Left kidney (tissue), 2 donors: ENCODE results near the gene STXBP5. TPM values are rescaled to one million over a fixed set of nuclear protein-coding genes. Genes with fewer than 3 reads are reported as not detected.
"Not testable (repeated sequence)": the region's sequence is repeated elsewhere in the genome, so short reads cannot be mapped to it uniquely, and the experiment has no call there.

Experiments used
- DNase-seq: peaks from one replicate; pipeline ENCODE4 v3.0.0-alpha.2; 2013
- polyA plus RNA-seq: library from polyadenylated mRNA; unstranded; fragments of 120-200 nt; gene quantifications from one replicate; pipeline ENCODE4 v1.2.1, GENCODE V29; 2013; ENCODE audit not compliant: insufficient read length

The STXBP5 gene
- polyA plus RNA-seq, 1 donor, result 17.8 TPM

DNA sequence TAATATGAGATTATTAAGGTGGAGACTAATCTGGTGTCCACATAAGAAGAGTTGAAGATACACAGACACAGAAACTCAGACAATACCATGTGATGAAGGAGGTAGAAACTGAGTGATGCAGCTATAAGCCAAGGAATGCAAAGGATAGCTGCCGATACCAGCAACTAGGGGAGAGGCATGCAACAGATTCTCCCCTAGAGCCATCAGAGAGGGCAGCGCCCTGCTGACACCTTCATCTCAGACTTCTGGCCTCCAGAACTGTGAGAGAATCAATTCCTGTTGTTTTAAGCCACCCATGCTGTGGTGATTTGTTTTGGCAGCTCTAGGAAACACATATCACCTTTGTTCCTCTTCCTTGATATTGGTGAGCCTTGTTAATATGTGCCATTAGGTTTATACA lies 41.5 kb downstream of the STXBP5 start:
- DNase-seq, result no peak

DNA sequence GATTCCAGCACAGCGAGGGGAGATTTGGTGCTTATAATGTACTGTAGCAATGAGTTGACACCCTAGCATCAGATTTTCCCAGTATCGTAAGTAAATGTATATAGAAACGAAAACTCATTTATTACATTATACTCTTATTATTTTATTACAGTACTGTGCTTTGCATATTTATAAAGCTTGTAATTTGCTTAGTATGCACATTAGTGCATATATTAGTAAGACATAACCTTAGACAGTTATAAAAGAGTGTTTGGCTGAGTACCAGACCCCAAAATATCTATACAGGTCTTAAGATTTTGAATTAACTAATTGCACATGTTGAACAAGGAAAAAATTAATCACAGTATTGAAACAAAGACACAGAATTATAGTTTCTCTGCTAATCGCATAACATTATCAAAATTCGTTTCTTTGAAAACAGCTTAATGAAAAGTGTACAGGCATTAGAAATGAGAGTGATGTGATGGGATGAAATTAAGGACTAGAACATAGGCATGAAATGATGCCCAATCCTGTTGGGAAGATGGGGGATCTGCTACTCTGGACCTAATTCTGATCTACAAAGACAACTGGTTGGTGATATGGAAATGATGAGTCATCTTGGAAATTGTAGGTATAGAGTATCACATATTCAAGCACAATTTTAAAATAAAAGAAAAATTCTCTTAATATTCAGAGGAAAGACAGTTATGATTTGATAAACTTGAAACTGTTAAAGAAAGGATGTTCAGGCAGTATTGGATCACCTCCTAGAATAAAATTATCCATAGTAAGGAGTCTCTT lies 42.8 kb downstream of the STXBP5 start:
- DNase-seq, result no peak

DNA sequence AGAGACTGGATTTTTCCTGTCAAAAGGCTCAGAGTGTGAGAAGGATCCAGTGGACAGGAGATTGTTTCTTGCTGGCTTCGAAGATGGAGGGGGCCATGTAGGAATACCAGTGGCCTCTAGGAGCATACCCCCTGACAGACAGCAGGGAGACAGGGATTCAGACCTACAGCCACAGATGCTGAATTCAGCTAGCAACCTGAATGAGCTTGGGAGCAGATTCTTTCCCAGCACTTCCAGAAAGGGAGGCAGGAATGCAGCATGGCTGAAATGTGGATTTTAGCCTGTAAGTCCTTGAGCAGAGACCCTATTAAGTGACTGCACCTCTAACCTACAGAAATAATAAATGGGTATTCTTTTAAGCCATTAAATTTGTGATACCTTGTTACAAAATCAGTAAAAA lies 44.6 kb downstream of the STXBP5 start:
- DNase-seq, result no peak

DNA sequence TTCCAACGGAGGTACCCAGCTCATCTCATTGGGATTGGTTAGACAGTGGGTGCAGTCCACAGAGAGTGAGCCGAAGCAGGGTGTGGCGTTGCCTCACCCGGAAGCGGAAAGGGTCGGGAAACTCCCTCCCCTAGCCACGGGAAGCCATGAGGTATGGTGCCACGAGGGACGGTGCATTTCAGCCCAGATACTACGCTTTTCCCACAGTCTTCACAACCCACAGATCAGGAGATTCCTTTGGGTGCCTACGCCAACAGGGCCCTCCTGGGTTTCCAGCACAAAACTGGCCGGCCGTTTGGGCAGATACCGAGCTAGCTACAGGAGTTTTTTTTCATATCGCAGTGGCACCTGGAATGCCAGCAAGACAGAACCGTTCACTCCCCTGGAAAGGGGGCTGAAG lies 46.9 kb downstream of the STXBP5 start:
- no peak for DNase-seq

DNA sequence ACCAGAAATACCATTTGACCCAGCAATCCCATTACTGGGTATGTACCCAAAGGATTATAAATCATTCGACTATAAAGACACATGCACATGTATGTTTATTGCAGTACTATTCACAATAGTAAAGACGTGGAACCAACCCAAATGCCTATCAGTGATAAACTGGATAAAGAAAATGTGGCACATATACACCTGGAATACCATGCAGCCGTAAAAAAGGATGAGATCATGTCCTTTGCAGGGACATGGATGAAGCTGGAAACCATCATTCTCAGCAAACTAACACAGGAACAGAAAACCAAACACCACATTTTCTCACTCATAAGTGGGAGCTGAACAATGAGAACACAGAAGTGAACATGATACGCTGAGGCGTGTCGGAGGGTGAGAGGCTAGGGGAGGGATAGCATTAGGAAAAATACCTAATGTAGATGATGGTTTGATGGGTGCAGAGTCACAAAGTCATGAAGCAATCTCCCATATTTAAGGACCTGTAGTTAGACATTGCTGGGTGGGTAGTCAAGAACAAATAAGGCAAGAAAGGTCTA lies 50.8 kb downstream of the STXBP5 start:
- not testable (repeated sequence) for DNase-seq

DNA sequence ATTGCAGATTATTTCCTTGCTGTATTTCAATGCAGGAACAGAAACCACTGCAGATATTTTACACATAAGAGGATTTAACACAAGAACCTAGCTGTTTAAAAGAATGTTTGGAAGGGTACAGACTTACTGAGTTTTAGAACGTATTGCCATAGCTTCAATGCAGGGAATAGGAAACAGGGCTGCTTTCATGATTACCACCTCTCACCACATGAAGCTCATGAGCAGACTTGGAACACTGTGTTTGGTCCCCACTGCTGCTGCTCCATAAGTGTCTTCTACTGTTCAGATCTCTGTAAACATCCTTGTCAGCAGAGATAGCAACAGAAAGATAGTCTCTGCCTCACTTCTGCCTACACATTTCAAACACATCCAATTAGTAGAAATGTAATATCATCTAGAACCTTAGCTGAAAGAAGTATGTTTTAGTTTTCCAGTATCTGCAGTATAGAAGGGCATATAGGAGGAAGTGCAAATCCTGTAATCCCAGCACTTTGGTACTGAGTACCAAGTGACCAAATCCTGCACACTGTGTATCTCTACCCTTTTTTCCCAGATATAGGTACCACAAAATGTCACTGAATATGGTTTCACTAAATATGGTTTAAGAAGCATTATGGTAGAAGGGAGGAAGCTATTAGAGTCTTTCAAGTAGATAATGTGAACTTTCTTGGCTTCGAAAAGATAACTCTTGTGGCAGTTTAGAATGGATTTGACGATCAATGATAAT lies 51.9 kb downstream of the STXBP5 start:
- DNase-seq, result no peak

DNA sequence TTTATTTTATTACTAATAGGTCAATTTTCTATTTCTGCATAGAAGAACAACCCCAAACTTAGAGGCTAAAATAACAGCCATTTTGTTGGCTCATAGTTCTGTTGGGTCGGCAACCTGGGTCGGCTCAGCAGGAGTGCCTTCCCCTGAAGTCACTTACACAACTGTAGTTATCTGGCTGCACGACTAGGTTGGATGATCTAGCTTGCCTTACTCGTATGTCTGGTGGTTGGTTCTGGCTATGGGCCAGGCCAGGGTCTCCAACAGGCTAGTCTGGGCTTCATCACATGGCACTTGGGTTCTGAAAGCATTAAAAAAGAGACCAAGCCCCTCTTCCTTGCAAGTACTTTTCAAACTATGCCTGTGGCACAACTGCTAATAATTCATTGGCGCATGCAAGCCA lies 53.5 kb downstream of the STXBP5 start:
- DNase-seq, result no peak

DNA sequence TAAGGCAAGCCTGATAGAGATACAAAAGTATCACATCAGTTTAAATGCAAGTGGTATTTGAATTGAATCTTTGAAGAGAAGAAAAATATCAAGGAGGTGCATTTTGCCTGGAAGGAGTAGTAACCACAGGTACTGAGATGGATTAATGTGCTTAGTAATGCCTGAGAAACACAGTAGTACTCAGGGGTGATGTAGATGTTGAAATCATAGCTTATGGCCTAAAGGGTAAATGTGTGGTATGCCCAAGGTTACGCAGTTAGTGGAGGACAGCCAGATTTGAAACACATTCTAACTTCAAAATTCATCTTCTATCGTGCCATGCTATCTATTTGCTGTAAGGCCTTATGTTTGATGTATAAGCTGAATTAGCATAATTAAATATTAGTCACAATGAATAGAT lies 55.9 kb downstream of the STXBP5 start:
- DNase-seq, result no peak

DNA sequence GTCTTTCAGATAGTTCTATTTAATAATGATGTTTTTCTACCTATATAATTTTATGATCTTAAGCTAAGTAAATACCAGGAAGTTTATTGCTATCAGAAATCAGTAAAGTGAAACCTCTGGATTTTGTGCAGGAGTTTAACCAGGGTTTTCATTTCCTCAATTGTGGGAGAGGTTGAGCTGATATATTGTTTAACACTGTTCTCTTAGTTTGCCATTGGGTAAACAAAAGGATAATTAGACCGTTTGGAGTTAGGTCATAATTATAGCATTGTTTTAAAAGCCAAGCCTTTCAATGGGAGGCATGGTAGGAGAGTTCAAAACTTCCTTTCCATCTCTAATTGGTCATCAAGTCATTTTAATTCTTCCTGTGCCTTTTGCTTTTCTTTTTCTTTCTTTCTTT lies 58.7 kb downstream of the STXBP5 start:
- DNase-seq, result no peak

DNA sequence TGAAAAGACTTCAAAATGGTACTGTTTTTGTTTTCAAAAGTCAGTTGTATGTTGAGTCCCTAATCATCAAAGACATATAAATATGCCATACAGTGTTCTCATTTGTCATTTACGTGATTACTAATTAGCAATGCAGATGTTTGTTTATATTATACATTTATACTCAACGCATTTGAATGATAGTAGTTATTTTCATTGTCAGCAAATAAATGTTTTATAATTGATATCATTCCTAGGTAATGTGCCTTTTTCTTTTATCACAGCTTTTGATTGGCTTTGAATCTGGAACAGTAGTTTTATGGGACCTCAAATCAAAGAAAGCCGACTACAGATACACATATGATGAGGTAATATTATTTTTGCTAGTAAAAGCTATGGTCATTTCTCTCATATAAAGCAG lies 62.6 kb downstream of the STXBP5 start:
- DNase-seq, result no peak

DNA sequence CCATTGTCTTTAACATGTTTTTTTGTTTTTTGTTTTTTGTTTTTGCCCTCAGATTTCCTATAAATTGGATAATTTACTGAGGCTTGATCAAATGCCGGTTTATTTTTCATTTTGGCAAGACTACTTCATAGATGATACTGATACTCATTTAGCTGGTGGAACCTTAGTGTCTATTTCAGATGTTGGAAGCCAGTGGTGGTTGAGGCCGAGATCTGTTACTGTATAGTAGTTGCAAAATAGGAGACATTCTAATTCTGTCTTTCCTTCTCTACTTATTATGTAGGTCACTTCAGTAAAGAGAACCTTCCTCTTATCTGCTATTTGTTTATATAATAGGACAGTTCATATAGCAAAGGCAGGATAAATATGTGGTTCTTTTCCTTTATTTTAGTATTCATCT lies 63.4 kb downstream of the STXBP5 start:
- no peak for DNase-seq

DNA sequence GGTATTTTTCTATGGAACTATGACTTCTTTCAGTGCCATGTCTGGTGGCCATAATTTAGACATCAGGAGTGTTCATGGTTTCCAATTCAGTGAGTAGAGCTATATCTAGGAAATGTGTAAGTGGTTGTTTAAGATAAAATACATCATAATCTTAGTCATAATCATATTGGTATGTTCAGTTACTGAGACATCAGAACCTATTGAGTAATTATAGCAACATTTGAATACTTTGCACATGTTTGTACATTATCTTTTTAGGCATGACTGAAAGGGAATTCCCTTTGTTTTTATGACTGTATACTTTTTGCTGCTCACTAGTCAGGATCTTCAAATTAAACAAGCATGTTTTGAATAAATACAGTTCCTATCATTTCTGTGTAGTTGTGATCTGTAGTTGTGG lies 64.0 kb downstream of the STXBP5 start:
- DNase-seq, result no peak

DNA sequence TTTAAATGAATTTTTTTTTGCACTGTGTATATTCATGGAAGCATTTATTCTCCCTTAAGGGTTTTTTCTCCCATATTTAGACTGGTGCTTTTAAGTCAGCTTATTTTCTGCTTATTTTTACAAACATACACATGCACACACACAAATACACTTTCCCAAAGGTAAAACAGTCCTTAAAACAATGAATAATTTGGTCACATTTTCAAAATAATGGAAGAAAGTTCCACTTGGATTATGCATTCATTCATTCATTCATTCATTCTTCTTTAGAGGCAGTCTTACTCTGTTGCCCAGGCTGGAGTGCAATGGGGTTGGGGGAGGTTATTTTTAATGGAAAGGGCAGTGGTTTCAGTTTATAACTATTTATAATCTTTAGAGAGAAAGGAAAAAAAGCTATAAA lies 69.8 kb downstream of the STXBP5 start:
- DNase-seq, result no peak

DNA sequence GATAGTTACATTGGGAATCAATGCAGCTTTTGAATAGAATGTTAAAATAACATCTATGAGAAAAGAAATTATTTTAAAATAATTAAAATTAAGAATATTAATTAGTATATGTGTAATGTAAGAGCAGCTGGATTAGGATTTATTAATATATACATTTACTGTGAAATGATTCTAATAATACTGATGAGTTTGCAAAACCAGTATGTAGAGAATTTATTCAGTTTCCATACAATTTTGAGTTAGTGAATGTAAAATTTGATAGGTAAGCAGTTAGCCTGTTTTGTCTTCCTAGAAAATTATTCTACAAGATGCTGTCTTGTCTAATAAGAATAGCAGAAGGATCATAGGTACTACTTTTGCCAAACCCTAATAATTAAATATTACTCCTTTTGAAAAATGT lies 70.6 kb downstream of the STXBP5 start:
- no peak for DNase-seq

DNA sequence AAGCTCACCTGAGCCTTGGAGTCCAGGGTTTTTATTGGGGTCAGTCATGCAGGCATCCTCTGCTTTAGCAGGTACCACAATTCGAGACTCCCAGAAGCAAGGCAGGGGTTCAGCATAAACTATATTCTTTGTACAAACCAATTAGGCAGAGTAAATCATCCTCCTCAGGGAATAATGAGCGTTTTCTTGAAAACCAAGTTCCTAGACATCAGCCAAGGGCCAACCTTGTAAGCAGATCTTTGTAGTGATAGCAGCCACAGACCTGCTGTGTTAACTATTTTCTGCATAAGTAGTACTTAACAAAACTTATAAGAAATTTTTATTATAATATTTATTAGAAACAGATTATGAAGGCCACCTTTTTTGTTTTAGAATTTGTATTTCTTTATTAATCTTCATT lies 74.7 kb downstream of the STXBP5 start:
- no peak for DNase-seq

DNA sequence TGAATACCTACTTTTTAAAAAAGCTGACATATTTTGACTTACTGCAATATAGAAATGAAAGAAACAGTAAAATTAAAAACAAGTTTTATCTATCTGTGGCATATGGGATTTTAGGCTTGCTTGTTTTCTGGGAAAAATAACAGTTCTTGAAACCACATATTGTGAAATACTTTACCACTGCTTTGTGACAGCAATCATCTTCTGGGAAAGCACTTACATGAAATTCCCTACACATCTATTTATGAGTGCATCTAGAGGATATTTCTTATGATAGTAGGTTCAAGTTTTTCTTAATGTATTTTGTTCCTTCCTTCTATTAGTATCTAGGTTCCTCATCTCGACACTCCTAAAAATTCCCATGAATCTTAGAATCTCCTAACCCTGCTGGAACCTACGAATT lies 75.2 kb downstream of the STXBP5 start:
- DNase-seq, result no peak

DNA sequence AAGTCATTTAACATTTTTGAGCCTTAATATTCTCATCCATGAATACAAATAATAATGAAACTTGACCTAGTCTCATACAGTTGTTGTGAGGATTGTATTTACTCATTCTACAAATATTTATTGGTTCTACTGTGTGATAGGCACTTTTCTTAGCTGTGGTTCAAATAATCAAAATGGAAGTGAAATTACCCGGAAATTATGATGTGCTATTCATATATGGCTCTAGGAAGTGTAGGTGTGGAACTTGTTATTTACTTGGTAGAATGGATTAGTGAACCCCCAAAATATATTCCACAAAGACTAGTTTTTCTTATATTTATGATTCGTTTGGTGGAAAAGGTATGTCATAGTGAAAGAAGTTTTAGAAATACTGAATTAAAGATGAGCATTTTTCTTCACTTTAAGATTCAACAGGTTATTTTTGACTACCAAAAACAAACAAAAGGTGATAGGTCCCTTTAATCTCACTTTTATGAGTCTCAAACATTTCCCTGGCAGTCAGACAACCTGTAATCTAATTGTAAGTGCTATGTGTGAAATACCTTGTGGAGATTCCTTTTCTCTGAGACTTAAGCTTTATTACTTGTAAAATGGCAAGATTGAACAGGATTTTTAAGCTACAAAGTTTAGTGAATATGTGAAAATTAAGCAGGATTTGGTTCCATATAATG lies 77.8 kb downstream of the STXBP5 start:
- DNase-seq, result no peak

DNA sequence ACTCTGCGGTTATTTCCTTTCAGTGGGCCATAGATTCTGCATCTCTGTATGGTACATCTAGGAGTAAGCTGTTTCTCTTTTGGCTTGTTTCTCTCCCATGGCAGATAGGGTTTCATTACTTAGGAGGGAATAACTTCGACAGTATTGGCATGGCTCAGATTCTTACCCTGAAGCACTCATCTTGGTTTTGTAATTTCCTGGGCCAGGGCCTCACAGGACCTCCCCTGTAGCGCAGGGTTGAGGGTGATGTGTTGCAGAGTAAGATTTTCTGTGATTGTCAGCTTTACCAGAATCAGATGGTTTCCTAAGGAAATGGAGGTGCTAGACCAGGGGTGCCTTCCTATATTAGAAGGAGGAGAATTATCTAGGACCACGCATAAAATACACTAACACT lies 78.3 kb downstream of the STXBP5 start:
- DNase-seq, result no peak

DNA sequence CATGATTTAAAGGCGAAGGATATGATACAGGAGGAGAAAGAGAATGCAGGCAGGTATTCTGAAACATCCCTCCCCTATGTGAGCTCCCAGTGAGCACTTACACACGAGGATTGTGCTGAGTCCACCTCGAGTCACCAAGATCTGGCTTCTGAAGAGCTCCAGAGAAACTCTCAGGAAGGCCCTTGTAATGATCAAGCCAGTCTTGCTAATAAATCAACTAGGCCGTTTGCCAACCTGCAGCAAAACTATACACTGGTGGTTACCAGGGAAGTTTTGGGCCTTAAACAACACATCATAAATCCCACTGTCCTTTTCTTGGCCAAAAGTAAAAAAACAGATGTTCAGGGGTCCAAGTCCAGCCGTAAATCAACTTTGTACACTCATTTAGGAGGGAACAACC lies 79.2 kb downstream of the STXBP5 start:
- peak; percentile 64 for DNase-seq

DNA sequence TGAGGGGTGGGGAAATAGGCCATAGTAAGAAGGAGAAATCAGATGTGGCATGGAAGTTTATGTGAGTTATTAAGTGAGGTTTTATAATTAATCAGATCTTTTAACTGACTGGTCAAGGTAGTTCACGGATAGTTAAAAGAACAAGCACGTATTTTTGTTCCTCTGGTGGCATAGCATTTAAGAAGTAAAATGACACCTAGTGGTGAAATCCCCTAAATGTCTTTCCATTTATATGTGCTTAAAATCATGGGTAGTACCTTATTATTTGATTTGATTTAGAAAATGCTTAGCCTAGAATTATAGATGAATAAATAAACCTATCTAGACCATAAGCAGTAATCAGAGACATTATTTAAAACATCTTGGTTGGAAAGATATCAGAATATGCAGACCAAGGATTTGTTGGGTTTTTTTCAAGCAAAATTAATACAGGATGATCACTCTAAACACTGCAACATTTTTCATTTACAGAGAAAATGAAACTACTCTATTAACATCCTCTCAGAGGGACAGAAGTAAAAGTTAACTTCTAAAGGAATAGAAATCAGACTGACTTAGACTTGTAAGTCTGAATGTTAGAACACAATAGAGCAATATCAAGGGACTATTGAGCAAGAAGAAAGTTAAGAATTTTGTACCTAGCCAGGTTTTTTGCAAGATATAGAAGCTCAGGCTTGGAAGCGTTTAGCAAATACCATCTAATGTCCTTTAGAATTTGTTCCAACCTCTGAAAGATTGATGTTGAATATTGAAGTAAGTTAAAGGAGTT lies 81.1 kb downstream of the STXBP5 start:
- DNase-seq, result peak; percentile 26

DNA sequence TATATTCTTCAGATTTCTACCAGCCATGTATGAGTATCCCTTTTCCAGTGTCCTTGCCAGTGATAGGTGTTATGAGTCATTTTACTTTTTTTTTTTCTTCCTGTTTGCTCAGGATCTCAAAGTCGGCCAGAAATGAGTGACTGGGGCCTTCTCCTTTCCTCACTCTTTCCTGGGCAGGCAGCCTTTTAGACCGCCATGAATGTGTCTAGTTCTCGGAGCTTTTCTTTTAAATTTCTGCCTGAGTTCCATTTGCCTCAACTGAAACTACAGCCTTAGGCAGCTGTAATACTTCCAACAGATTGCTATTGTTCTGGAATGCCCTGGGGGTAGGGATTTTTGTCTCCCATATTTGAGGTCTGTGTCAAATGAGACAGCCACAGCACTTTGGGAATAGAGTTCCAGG lies 83.7 kb downstream of the STXBP5 start:
- DNase-seq, result no peak

DNA sequence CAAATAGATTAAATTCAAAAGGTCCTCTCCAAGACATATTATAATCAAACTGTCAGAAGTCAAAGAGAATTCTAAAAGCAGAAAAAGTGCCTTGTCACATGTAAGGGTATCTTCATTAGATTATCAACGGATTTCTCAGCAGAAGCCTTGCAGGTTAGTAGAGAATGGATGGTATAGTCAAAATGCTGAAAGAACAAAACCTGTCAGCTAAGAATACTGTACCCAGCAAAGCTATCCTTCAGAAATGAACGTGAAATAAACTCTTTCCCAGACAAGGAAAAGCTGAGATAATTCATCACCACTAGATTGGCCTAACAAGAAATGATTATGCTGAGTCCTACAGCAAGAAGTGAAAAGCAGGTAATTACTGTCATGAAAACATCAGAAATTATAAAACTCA lies 92.9 kb downstream of the STXBP5 start:
- DNase-seq, result no peak
